Activated gamma-delta T cell treated with anti-CD3 and anti-CD28 coated beads, Interleukin-2, amount 50 U/mL, for 16 hours (primary cell): ENCODE results near the gene ABI1.
"Not testable (repeated sequence)": the region's sequence is repeated elsewhere in the genome, so short reads cannot be mapped to it uniquely, and the experiment has no call there.

ENCODE experiments used
- DNase-seq: peaks from one replicate; pipeline ENCODE4 v3.0.0-alpha.2; 2020; ENCODE audit warnings: low read depth

ABI1 gene

GRCh38 chr10:26804418-26805393 lies 56.1 kb downstream of the ABI1 start:
- no peak for DNase-seq

GRCh38 chr10:26803849-26804248 lies 56.9 kb downstream of the ABI1 start:
- no peak for DNase-seq

GRCh38 chr10:26802527-26802926 lies 58.2 kb downstream of the ABI1 start:
- no peak for DNase-seq

GRCh38 chr10:26801831-26802230 lies 58.9 kb downstream of the ABI1 start:
- no peak for DNase-seq

GRCh38 chr10:26801274-26801673 lies 59.5 kb downstream of the ABI1 start:
- DNase-seq, result no peak

- DNase-seq, result no peak
Observed at GRCh38 chr10:26800468-26800867, 60.3 kb downstream of the ABI1 start.

- no peak for DNase-seq
Observed at GRCh38 chr10:26799342-26799741, 61.4 kb downstream of the ABI1 start.

GRCh38 chr10:26798298-26798697 lies 62.5 kb downstream of the ABI1 start:
- DNase-seq, result no peak

- DNase-seq, result no peak
Observed at GRCh38 chr10:26797340-26797739, 63.4 kb downstream of the ABI1 start.

- DNase-seq, result no peak
Observed at GRCh38 chr10:26792758-26793495, 67.8 kb downstream of the ABI1 start.

GRCh38 chr10:26790221-26790995 lies 70.3 kb downstream of the ABI1 start:
- DNase-seq, result no peak

GRCh38 chr10:26789779-26790178 lies 71.0 kb downstream of the ABI1 start:
- not testable (repeated sequence) for DNase-seq

- no peak for DNase-seq
Observed at GRCh38 chr10:26787362-26787761, 73.4 kb downstream of the ABI1 start.

- DNase-seq, result no peak
Observed at GRCh38 chr10:26781797-26782196, 79.0 kb downstream of the ABI1 start.

GRCh38 chr10:26780793-26781601 lies 79.8 kb downstream of the ABI1 start:
- no peak for DNase-seq

GRCh38 chr10:26780106-26780792 lies 80.5 kb downstream of the ABI1 start:
- DNase-seq, result no peak

- no peak for DNase-seq
Observed at GRCh38 chr10:26779176-26779860, 81.4 kb downstream of the ABI1 start.

- DNase-seq, result no peak
Observed at GRCh38 chr10:26777686-26778085, 83.1 kb downstream of the ABI1 start.

- DNase-seq, result no peak
Observed at GRCh38 chr10:26776258-26776657, 84.5 kb downstream of the ABI1 start.

- no peak for DNase-seq
Observed at GRCh38 chr10:26773633-26774032, 87.1 kb downstream of the ABI1 start.
